LNCAP (cell line): ENCODE data around the gene RGL3.

Experiments used
- CTCF ChIP-seq: fragments of 450-650 bp; IDR thresholded peaks from 2 replicates; pipeline ENCODE4 v1.5.1; 2017; ENCODE audit warnings: mild to moderate bottlenecking

The RGL3 gene

GRCh38 chr19:11356676-11357550 is 62.2 kb downstream of the RGL3 start:
- no peak for TF ChIP-seq CTCF

- no peak for TF ChIP-seq CTCF
Measured at GRCh38 chr19:11356074-11356397, 63.1 kb downstream of the RGL3 start.

- no peak for TF ChIP-seq CTCF
Measured at GRCh38 chr19:11355160-11356073, 63.7 kb downstream of the RGL3 start, which contains the start of gene PLPPR2. Gene PLPPR2, plus strand, starts transcription at chr19:11355432. Its CDS starts 2,242 bp downstream, at chr19:11357674.

- TF ChIP-seq CTCF: no peak
Measured at GRCh38 chr19:11349171-11349570, 69.9 kb downstream of the RGL3 start.

- TF ChIP-seq CTCF: no peak
Measured at GRCh38 chr19:11347546-11348039, 71.5 kb downstream of the RGL3 start.

GRCh38 chr19:11346104-11346940 is 72.8 kb downstream of the RGL3 start, which contains the start of the genes CCDC159 and TMEM205:
Gene CCDC159, plus strand, starts transcription at chr19:11346519. Its CDS starts 88 bp downstream, at chr19:11346607.
Gene TMEM205, minus strand, starts transcription at chr19:11346268. Its CDS starts 649 bp downstream, at chr19:11345619.
- TF ChIP-seq CTCF: no peak
